HCT116 (cell line): ENCODE results near the gene LTA4H. TPM values are rescaled to one million over a fixed set of nuclear protein-coding genes. Genes with fewer than 3 reads are reported as not detected.

Experiments used
- ATAC-seq: fragments of 200-7000 bp; cut with Tn5 transposase; 2 replicates; pipeline ENCODE4 v1.9.1; 2020; ENCODE audit warnings: mild to moderate bottlenecking, moderate library complexity
- BruUV-seq: library from RNA; stranded (reverse); fragments of 400-500 nt; replicated peaks from 2 replicates; lab custom pipeline; 2021; lab: Mats Ljungman, UMichigan
- CTCF ChIA-PET: fragments of 300-600 bp; sonication (Branson Sonifier 250); formaldehyde crosslinking; loops from one replicate; lab custom pipeline; 2021; ENCODE audit warnings: antibody characterized with exemption; lab: Charles Lee
- POLR2A ChIA-PET: fragments of 300-600, 350-600 bp; sonication (Branson Sonifier 250); formaldehyde crosslinking; loops from one replicate; lab custom pipeline; 2021; ENCODE audit warnings: antibody characterized with exemption; lab: Charles Lee
- RAD21 ChIA-PET, 2 experiments: fragments of 300-600 bp; sonication (Branson Sonifier 250); formaldehyde crosslinking; loops; one replicate each; lab custom pipeline; 2023; ENCODE audit warnings: low total read pairs in 2 of 2; ENCODE audit not compliant: uncharacterized antibody in 2 of 2, unreplicated experiment in 2 of 2, low non-redundant PET in 1 of 2; lab: Charles Lee
- DNase-seq: peaks from one replicate; pipeline ENCODE4 v3.0.0-alpha.2; 2010; ENCODE audit warnings: low read depth, low spot score
- H2AFZ ChIP-seq: fragments of 200-600 bp; shearing (Covaris generic), sonication (generic); 2 replicates; pipeline ENCODE4 v1.6.1; 2017; ENCODE audit warnings: low read depth, mixed run types, mixed read lengths, antibody characterized with exemption, low read length; ENCODE audit not compliant: poor library complexity, severe bottlenecking
- H3K27ac ChIP-seq: 2 replicates; pipeline ENCODE4 v1.5.1; 2012; ENCODE audit warnings: low read depth, low read length
- H3K27me3 ChIP-seq: fragments of 200-600 bp; sonication (generic); 2 replicates; pipeline ENCODE4 v1.6.1; 2016; ENCODE audit warnings: mixed run types, low read length, mixed read lengths; ENCODE audit not compliant: insufficient read depth
- H3K36me3 ChIP-seq, 2 experiments: fragments of 200-500 bp in 1 of 2; fragments of 200-600 bp in 1 of 2; sonication (Bioruptor generic) in 1 of 2; sonication (generic) in 1 of 2; 2 replicates each; pipeline versions ENCODE4 v1.5.1 to v1.6.1; 2014 to 2016; ENCODE audit warnings: low read length in 2 of 2, inconsistent platforms in 1 of 2, mixed read lengths in 1 of 2, mixed run types in 1 of 2; ENCODE audit not compliant: insufficient read depth in 2 of 2, control insufficient read depth in 1 of 2
- H3K4me1 ChIP-seq, 2 experiments: fragments of 200-600 bp in 1 of 2; sonication (generic) in 1 of 2; 2 replicates each; pipeline versions ENCODE4 v1.5.1 to v1.6.1; 2012 to 2017; ENCODE audit warnings: low read length in 2 of 2, inconsistent platforms in 1 of 2, mild to moderate bottlenecking in 1 of 2, mixed read lengths in 1 of 2, mixed run types in 1 of 2, moderate library complexity in 1 of 2; ENCODE audit not compliant: insufficient read depth in 2 of 2, control insufficient read depth in 1 of 2
- H3K4me2 ChIP-seq: fragments of 200-600 bp; sonication (generic); 2 replicates; pipeline ENCODE4 v1.6.1; 2017; ENCODE audit warnings: mixed run types, low read length, mixed read lengths
- H3K4me3 ChIP-seq, 2 experiments: fragments of 200-600 bp in 1 of 2; sonication (generic) in 1 of 2; replicated peaks in 1 of 2; 2 replicates each; pipeline ENCODE4 v1.5.1; 2011 to 2016; ENCODE audit warnings: low read length in 2 of 2, control low read depth in 1 of 2, low read depth in 1 of 2, mild to moderate bottlenecking in 1 of 2, mixed read lengths in 1 of 2, mixed run types in 1 of 2
- H3K79me2 ChIP-seq: fragments of 200-600 bp; sonication (generic); 2 replicates; pipeline ENCODE4 v1.6.1; 2017; ENCODE audit warnings: mild to moderate bottlenecking, mixed run types, low read length, moderate library complexity, mixed read lengths; ENCODE audit not compliant: insufficient read depth
- H3K9ac ChIP-seq: fragments of 200-600 bp; sonication (generic); 2 replicates; pipeline ENCODE4 v1.6.1; 2016; ENCODE audit warnings: low read length, mixed read lengths
- H3K9me2 ChIP-seq: fragments of 200-600 bp; sonication (generic), shearing (Covaris generic); 2 replicates; pipeline ENCODE4 v1.6.1; 2017; ENCODE audit warnings: mixed run types, mild to moderate bottlenecking, moderate library complexity; ENCODE audit not compliant: insufficient read depth
- H3K9me3 ChIP-seq, 2 experiments: fragments of 200-500 bp in 1 of 2; fragments of 200-600 bp in 1 of 2; sonication (Bioruptor generic) in 1 of 2; sonication (generic) in 1 of 2; 2 replicates each; pipeline ENCODE4 v1.6.1; 2014 to 2017; ENCODE audit warnings: low read length in 2 of 2, mixed read lengths in 2 of 2, inconsistent platforms in 1 of 2, low read depth in 1 of 2, mild to moderate bottlenecking in 1 of 2, mixed run types in 1 of 2, moderate library complexity in 1 of 2; ENCODE audit not compliant: control insufficient read depth in 1 of 2, insufficient read depth in 1 of 2
- H4K20me1 ChIP-seq: fragments of 200-600 bp; sonication (generic), shearing (Covaris generic); 2 replicates; pipeline ENCODE4 v1.6.1; 2017; ENCODE audit warnings: mixed run types, mild to moderate bottlenecking, moderate library complexity; ENCODE audit not compliant: insufficient read depth
- ATF3 ChIP-seq: IDR thresholded peaks from 2 replicates; pipeline ENCODE4 v1.6.1; 2012
- CBX3 ChIP-seq: IDR thresholded peaks from 2 replicates; pipeline ENCODE4 v1.6.1; 2012; ENCODE audit warnings: low read depth
- CEBPB ChIP-seq: IDR thresholded peaks from 2 replicates; pipeline ENCODE4 v1.6.1; 2012; ENCODE audit warnings: low read depth
- CTCF ChIP-seq, 3 experiments: fragments of 200-600 bp in 1 of 3; sonication (generic) in 1 of 3; IDR thresholded peaks in 2 of 3; conservative IDR thresholded peaks in 1 of 3; 2 replicates each; pipeline ENCODE4 v1.5.1; 2012 to 2017; ENCODE audit warnings: low read depth in 2 of 3, low read length in 2 of 3, antibody characterized with exemption in 1 of 3, borderline replicate concordance in 1 of 3, control low read depth in 1 of 3, mild to moderate bottlenecking in 1 of 3, mixed read lengths in 1 of 3, mixed run types in 1 of 3, moderate library complexity in 1 of 3; ENCODE audit not compliant: insufficient read depth in 1 of 3
- EGR1 ChIP-seq: IDR thresholded peaks from 2 replicates; pipeline ENCODE4 v1.6.1; 2012; ENCODE audit warnings: low read depth
- ELF1 ChIP-seq: IDR thresholded peaks from 2 replicates; pipeline ENCODE4 v1.6.1; 2012; ENCODE audit warnings: low read depth, borderline replicate concordance
- EZH2 ChIP-seq: fragments of 200-600 bp; sonication (generic); IDR thresholded peaks from 2 replicates; pipeline ENCODE4 v1.6.1; 2017; ENCODE audit warnings: antibody characterized with exemption, mixed run types
- EZH2phosphoT487 ChIP-seq: fragments of 200-600 bp; IDR thresholded peaks from 2 replicates; pipeline ENCODE4 v1.6.1; 2018; ENCODE audit warnings: antibody characterized with exemption, borderline replicate concordance
- FOSL1 ChIP-seq: IDR thresholded peaks from 2 replicates; pipeline ENCODE4 v1.6.1; 2012; ENCODE audit warnings: low read depth
- YY1 ChIP-seq: IDR thresholded peaks from 2 replicates; pipeline ENCODE4 v1.6.1; 2011; ENCODE audit warnings: low read length, low read depth, moderate library complexity, mild to moderate bottlenecking; ENCODE audit not compliant: insufficient replicate concordance; ENCODE audit errors: extremely low read depth
- intact Hi-C: fragments of 100-400 bp; cut with micrococcal nuclease; formaldehyde crosslinking; loops from 2 replicates; pipeline ENCODE4 v1.10.0; 2022
- total RNA-seq: library from RNA; stranded (reverse); gene quantifications from one replicate; pipeline ENCODE4 v1.2.1, GENCODE V29; 2021; ENCODE audit not compliant: unreplicated experiment

Gene LTA4H
- total RNA-seq, 1 experiment from 2014 or later, result 163 TPM

GRCh38 chr12:96045566-96045965, 10.2 kb upstream of the LTA4H start:
- DNase-seq (no peak), ATAC-seq (no peak)
- Histone ChIP-seq H3K79me2 (no peaks in the 10 kb centered on the region), H3K9me3 (no peaks in the 10 kb centered on the region), H3K4me1 (peaks cover 36 to 57% of the 10 kb centered on the region in 2 experiments), H2AFZ (no peak overlapping the region), H3K4me2 (no peak overlapping the region), H3K4me3 (no peak overlapping the region), H3K9me2 (no peaks in the 10 kb centered on the region), H3K9ac (no peak overlapping the region), H3K27ac (no peak overlapping the region), H3K27me3 (no peaks in the 10 kb centered on the region), H4K20me1 (no peaks in the 10 kb centered on the region), H3K36me3 (no peaks in the 10 kb centered on the region)
- TF ChIP-seq ELF1 (no peak), CBX3 (no peak), EGR1 (peak; percentile 30; the same call in 1 of the 2 replicates)
- intact Hi-C loops, result loop anchor here (5.0 kb wide), 1 partner anchor 152 kb away; no protein-coding TSS in a partner anchor
- BruUV-seq, result no TSS peak
- ChIA-PET POLR2A (interaction anchor here (0.6 kb wide), 1 partner anchor 104 kb away, joined by 3 read pairs; no protein-coding TSS in a partner anchor), CTCF (no interaction called here), RAD21 (no interaction called here)

GRCh38 chr12:96044943-96045290, 9.5 kb upstream of the LTA4H start:
- H3K9ac ChIP-seq, result no peak overlapping the region
- no peak overlapping the region for H3K4me3 ChIP-seq
- peak overlapping the region; percentile 41; the same call in 1 of the 2 replicates for H3K4me2 ChIP-seq
- H3K9me3 ChIP-seq, result no peaks in the 10 kb centered on the region
- DNase-seq (no peak), ATAC-seq (no peak)
- intact Hi-C loops, result loop anchor here (5.0 kb wide), 1 partner anchor 152 kb away; no protein-coding TSS in a partner anchor
- H3K36me3 ChIP-seq, result no peaks in the 10 kb centered on the region
- RAD21 ChIA-PET, result no interaction called here
- peaks cover 36 to 57% of the 10 kb centered on the region in 2 experiments for H3K4me1 ChIP-seq
- POLR2A ChIA-PET, result interaction anchor here (1.3 kb wide), 1 partner anchor 9 kb away, joined by 6 read pairs; the partner anchor contains the start of gene LTA4H
- H2AFZ ChIP-seq, result peak overlapping the region; percentile 83
- TF ChIP-seq CEBPB (no peak), FOSL1 (no peak), EZH2phosphoT487 (no peak), EGR1 (no peak), YY1 (no peak), EZH2 (no peak), CTCF (IDR thresholded peaks at IDR 0.05 in 2 of 3, conservative IDR thresholded peaks at IDR 0.05 in 1 of 3; ENCODE audit: borderline replicate concordance in 1 of 3, insufficient read depth in 1 of 3, low read depth in 2 of 3, low read length in 2 of 3) (no peak), ATF3 (no peak)
- CTCF ChIA-PET, result no interaction called here
- no peaks in the 10 kb centered on the region for H3K9me2 ChIP-seq
- no peak overlapping the region for H3K27ac ChIP-seq
- BruUV-seq, result no TSS peak
- H4K20me1 ChIP-seq, result no peaks in the 10 kb centered on the region
- H3K79me2 ChIP-seq, result no peaks in the 10 kb centered on the region
- H3K27me3 ChIP-seq, result no peaks in the 10 kb centered on the region
